H1 (cell line): ENCODE results near the gene LHPP. TPM values are rescaled to one million over a fixed set of nuclear protein-coding genes. Genes with fewer than 3 reads are reported as not detected.
A peak's percentile ranks its signal among the peaks of the same experiment; 100 is the strongest.

Experiments used
- CTCF ChIA-PET: fragments of 300-600 bp; sonication (Branson Sonifier 250); formaldehyde crosslinking; loops from one replicate; lab custom pipeline; 2021; ENCODE audit not compliant: partially characterized antibody; lab: Charles Lee
- POLR2A ChIA-PET: fragments of 300-600 bp; sonication (Branson Sonifier 250); formaldehyde crosslinking; loops from one replicate; lab custom pipeline; 2021; ENCODE audit warnings: inconsistent platforms; ENCODE audit not compliant: partially characterized antibody; lab: Charles Lee
- DNase-seq, 2 experiments: peaks; one replicate each; pipeline versions ENCODE4 v3.0.0 to v3.0.0-alpha.2; 2010 to 2022; ENCODE audit warnings: low spot score in 2 of 2, low read depth in 1 of 2, mixed read lengths in 1 of 2
- FAIRE-seq: peaks from 2 replicates; lab custom pipeline; 2011; peaks lifted over from hg19 to GRCh38; lab: Jason Lieb, UNC
- H2AFZ ChIP-seq: 2 replicates; pipeline ENCODE4 v1.8.1; 2012; ENCODE audit warnings: low read length, inconsistent platforms
- H2AK5ac ChIP-seq: 2 replicates; pipeline ENCODE4 v1.6.1; 2013; ENCODE audit warnings: low read depth, low read length
- H2BK120ac ChIP-seq: replicated peaks from 2 replicates; pipeline ENCODE3; 2013; ENCODE audit warnings: low read depth, low read length, inconsistent platforms
- H2BK12ac ChIP-seq: 2 replicates; pipeline ENCODE4 v1.6.1; 2013; ENCODE audit warnings: low read depth, low read length
- H2BK15ac ChIP-seq: 2 replicates; pipeline ENCODE4 v1.6.1; 2013; ENCODE audit warnings: low read length
- H2BK20ac ChIP-seq: 2 replicates; pipeline ENCODE4 v1.6.1; 2013; ENCODE audit warnings: low read length
- H2BK5ac ChIP-seq: 2 replicates; pipeline ENCODE4 v1.6.1; 2013; ENCODE audit warnings: low read depth, low read length
- H3K14ac ChIP-seq: 2 replicates; pipeline ENCODE4 v1.6.1; 2013; ENCODE audit warnings: inconsistent platforms; ENCODE audit not compliant: insufficient read length
- H3K18ac ChIP-seq: 2 replicates; pipeline ENCODE4 v1.6.1; 2013; ENCODE audit warnings: low read length; ENCODE audit errors: extremely low read depth
- H3K23ac ChIP-seq: 2 replicates; pipeline ENCODE4 v1.6.1; 2013; ENCODE audit warnings: inconsistent platforms; ENCODE audit not compliant: insufficient read length
- H3K23me2 ChIP-seq: 2 replicates; pipeline ENCODE4 v1.6.1; 2013; ENCODE audit warnings: low read depth, low read length
- H3K27ac ChIP-seq: 2 replicates; pipeline ENCODE4 v1.6.1; 2011; ENCODE audit warnings: low read depth, low read length, inconsistent platforms
- H3K27me3 ChIP-seq, 4 experiments: replicated peaks in 1 of 4; 1 replicate in 1 of 4; 2 replicates in 3 of 4; pipeline versions ENCODE4 v1.6.1 to v1.8.1; 2011 to 2013; ENCODE audit warnings: low read length in 3 of 4, mild to moderate bottlenecking in 3 of 4, inconsistent platforms in 2 of 4, mixed read lengths in 2 of 4, moderate library complexity in 1 of 4; ENCODE audit not compliant: control insufficient read depth in 3 of 4, insufficient read depth in 3 of 4; ENCODE audit errors: extremely low read depth in 1 of 4
- H3K36me3 ChIP-seq, 4 experiments: 2 replicates each; pipeline versions ENCODE4 v1.6.1 to v1.8.1; 2011 to 2013; ENCODE audit warnings: mild to moderate bottlenecking in 4 of 4, low read length in 3 of 4, moderate library complexity in 2 of 4, control low read depth in 1 of 4, inconsistent platforms in 1 of 4; ENCODE audit not compliant: insufficient read depth in 4 of 4, control insufficient read depth in 2 of 4
- H3K4ac ChIP-seq: replicated peaks from 2 replicates; pipeline ENCODE3; 2013; ENCODE audit warnings: low read length, low read depth, mixed read lengths, inconsistent platforms; ENCODE audit not compliant: insufficient read length
- H3K4me1 ChIP-seq, 4 experiments: replicated peaks in 1 of 4; 1 replicate in 1 of 4; 2 replicates in 3 of 4; pipeline versions ENCODE4 v1.6.1 to v1.8.1; 2011 to 2013; ENCODE audit warnings: low read length in 3 of 4, inconsistent platforms in 2 of 4, mixed read lengths in 1 of 4; ENCODE audit not compliant: insufficient read depth in 4 of 4, control insufficient read depth in 3 of 4
- H3K4me2 ChIP-seq, 2 experiments: 2 replicates each; pipeline versions ENCODE4 v1.6.1 to v1.8.1; 2011 to 2013; ENCODE audit warnings: low read depth in 2 of 2, low read length in 2 of 2, control low read depth in 1 of 2, inconsistent platforms in 1 of 2, mild to moderate bottlenecking in 1 of 2; ENCODE audit not compliant: insufficient read depth in 1 of 2
- H3K4me3 ChIP-seq, 4 experiments: fragments of 200-600, 300-600 bp in 1 of 4; sonication (generic), shearing (Covaris generic), sonication (Bioruptor Twin) in 1 of 4; 2 replicates each; pipeline versions ENCODE4 v1.5.1 to v1.8.1; 2011 to 2016; ENCODE audit warnings: low read length in 4 of 4, low read depth in 3 of 4, control low read depth in 2 of 4, inconsistent platforms in 2 of 4, mild to moderate bottlenecking in 2 of 4, mixed read lengths in 1 of 4, moderate library complexity in 1 of 4; ENCODE audit not compliant: insufficient read depth in 2 of 4; ENCODE audit errors: extremely low read depth in 1 of 4
- H3K56ac ChIP-seq: replicated peaks from 2 replicates; pipeline ENCODE3; 2013; ENCODE audit warnings: low read depth, mild to moderate bottlenecking, mixed read lengths, low read length, inconsistent platforms; ENCODE audit not compliant: insufficient read length
- H3K79me1 ChIP-seq: 2 replicates; pipeline ENCODE4 v1.6.1; 2013; ENCODE audit warnings: low read depth, low read length, control low read depth
- H3K79me2 ChIP-seq, 2 experiments: 2 replicates each; pipeline versions ENCODE4 v1.6.1 to v1.8.1; 2012 to 2013; ENCODE audit warnings: low read length in 2 of 2, mild to moderate bottlenecking in 2 of 2, inconsistent platforms in 1 of 2; ENCODE audit not compliant: insufficient read depth in 2 of 2, control insufficient read depth in 1 of 2
- H3K9ac ChIP-seq, 4 experiments: replicated peaks in 1 of 4; 1 replicate in 1 of 4; 2 replicates in 3 of 4; pipeline versions ENCODE4 v1.6.1 to v1.8.1; 2011 to 2013; ENCODE audit warnings: low read depth in 3 of 4, low read length in 3 of 4, control low read depth in 2 of 4, mild to moderate bottlenecking in 2 of 4, moderate library complexity in 2 of 4, inconsistent platforms in 1 of 4; ENCODE audit errors: extremely low read depth in 1 of 4
- H3K9me3 ChIP-seq, 2 experiments: 2 replicates each; pipeline versions ENCODE4 v1.6.1 to v1.8.1; 2012 to 2013; ENCODE audit warnings: mild to moderate bottlenecking in 2 of 2, moderate library complexity in 2 of 2, control low read depth in 1 of 2, inconsistent platforms in 1 of 2, low read depth in 1 of 2, low read length in 1 of 2, mixed read lengths in 1 of 2; ENCODE audit not compliant: insufficient read depth in 2 of 2
- H4K20me1 ChIP-seq, 2 experiments: replicated peaks in 1 of 2; 2 replicates each; pipeline versions ENCODE3 to v1.8.1; 2011 to 2013; ENCODE audit warnings: inconsistent platforms in 2 of 2, low read length in 2 of 2, mild to moderate bottlenecking in 1 of 2; ENCODE audit not compliant: insufficient read depth in 2 of 2, control insufficient read depth in 1 of 2
- H4K5ac ChIP-seq: 2 replicates; pipeline ENCODE4 v1.6.1; 2013; ENCODE audit warnings: low read length, low read depth, mixed read lengths, inconsistent platforms; ENCODE audit not compliant: insufficient read length
- H4K8ac ChIP-seq: 2 replicates; pipeline ENCODE4 v1.8.0; 2013; ENCODE audit warnings: mild to moderate bottlenecking, moderate library complexity, low read length, inconsistent platforms; ENCODE audit not compliant: insufficient read depth; ENCODE audit errors: extremely low read depth
- H4K91ac ChIP-seq: replicated peaks from 2 replicates; pipeline ENCODE3; 2013; ENCODE audit warnings: low read length, mixed read lengths, inconsistent platforms; ENCODE audit not compliant: insufficient read length
- CBX5 ChIP-seq: fragments of 300-800, 300-1000 bp; sonication (generic); IDR thresholded peaks from 2 replicates; pipeline ENCODE4 v1.7.1; 2016; ENCODE audit warnings: antibody characterized with exemption, low read length, low read depth
- EZH2 ChIP-seq: fragments of 200-600 bp; sonication (generic); IDR thresholded peaks from 2 replicates; pipeline ENCODE4 v1.7.1; 2012; ENCODE audit warnings: low read depth, mild to moderate bottlenecking, moderate library complexity, low read length, inconsistent platforms; ENCODE audit not compliant: severe bottlenecking
- KDM4A ChIP-seq: IDR thresholded peaks from one replicate; pipeline ENCODE4 v1.7.1; 2012; ENCODE audit warnings: low read depth, mild to moderate bottlenecking, moderate library complexity, low read length, inconsistent platforms; ENCODE audit not compliant: severe bottlenecking
- RNF2 ChIP-seq: fragments of 200-900, 300-1000 bp; sonication (generic); IDR thresholded peaks from 2 replicates; pipeline ENCODE4 v1.7.1; 2016; ENCODE audit warnings: borderline replicate concordance, low read depth, mild to moderate bottlenecking, antibody characterized with exemption, low read length; ENCODE audit not compliant: poor library complexity, severe bottlenecking; ENCODE audit errors: missing control alignments
- SIN3A ChIP-seq, 2 experiments: IDR thresholded peaks in 1 of 2; conservative IDR thresholded peaks in 1 of 2; 2 replicates each; pipeline ENCODE4 v1.6.1; 2011 to 2012; ENCODE audit warnings: low read length in 2 of 2, improper control_type of control experiment in 1 of 2, low read depth in 1 of 2, mild to moderate bottlenecking in 1 of 2
- WGBS, 2 experiments: shearing (Covaris generic) in 1 of 2; methylation state at CpG; one replicate each; pipeline versions ENCODE4 v1.1.6 to v1.1.7; 2013 to 2015; ENCODE audit warnings: low lambda C conversion rate in 2 of 2, mixed read lengths in 2 of 2, inconsistent platforms in 1 of 2, low coverage in 1 of 2, missing lambda C conversion rate in 1 of 2; ENCODE audit not compliant: insufficient replicate concordance in 2 of 2, insufficient coverage in 1 of 2, insufficient read length in 1 of 2; ENCODE audit errors: extremely low coverage in 1 of 2, missing lambda C conversion rate in 1 of 2; 5-methylcytosine and 5-hydroxymethylcytosine counted together
- polyA plus RNA-seq, 7 experiments: library from polyadenylated mRNA; depleted of rRNA in 3 of 7; stranded (reverse) in 5 of 7; unstranded in 2 of 7; fragments of >200 nt in 5 of 7; fragments of 200-250 nt in 2 of 7; gene quantifications; 1 replicate in 5 of 7; 2 replicates in 1 of 7; 4 replicates in 1 of 7; pipeline versions ENCODE4 v1.2.1 to v1.2.3, GENCODE V29; 2011 to 2013; ENCODE audit warnings: missing spikeins in 2 of 7, mixed read lengths in 2 of 7
- total RNA-seq: library from RNA; stranded (reverse); fragmentation: NEBNext Ultra II Directional; extraction: Animal tissue kit (Norgen Biotek cat#: 25700); gene quantifications from 2 replicates; pipeline ENCODE4 v1.2.1, GENCODE V29; 2021
- TF ChIP-seq, protein P1 (sequence below): IDR thresholded peaks from 2 replicates; pipeline ENCODE4 v1.6.1; 2011; ENCODE audit warnings: low read depth, mild to moderate bottlenecking, low read length; ENCODE audit not compliant: insufficient read depth

The LHPP gene
- total and polyA plus RNA-seq, 2 of the 8 experiments (the other 6 are each of a cell fraction or from before 2014, with no cell fraction given): 26.0 to 45.0 TPM

DNA sequence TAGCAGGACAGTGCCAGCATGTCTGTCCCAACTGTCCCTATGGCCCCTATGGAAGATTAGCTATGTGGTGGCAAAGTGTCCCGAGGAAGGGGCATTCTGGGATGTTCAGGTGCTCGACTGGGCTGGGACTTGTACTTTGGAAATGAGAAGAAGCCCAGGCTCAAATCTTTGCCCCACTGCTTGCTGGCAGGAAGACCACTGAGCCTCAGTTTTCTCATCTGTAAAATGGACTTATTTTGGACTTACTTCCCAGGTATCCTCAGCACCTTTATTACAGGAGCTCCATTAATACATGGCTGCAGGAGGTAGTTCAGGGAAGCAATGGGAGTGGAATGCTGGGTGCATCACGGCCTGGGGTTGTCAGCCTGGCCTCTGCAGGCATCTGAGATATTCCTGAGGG lies 71.2 kb downstream of the LHPP start:
- H4K20me1 ChIP-seq: no peaks in the 10 kb centered on the region
- no peak overlapping the region for H3K14ac ChIP-seq
- peak overlapping the region; percentile 66; the same call in 1 of the 2 replicates for H2BK15ac ChIP-seq
- H3K23me2 ChIP-seq: no peaks in the 10 kb centered on the region
- CTCF ChIA-PET: interaction anchor here (0.6 to 38.0 kb wide), 20 partner anchors 8 to 302 kb away, joined by 3 to 681 read pairs (median 4); partner anchors contain the start of gene LHPP
- H2BK20ac ChIP-seq: no peak overlapping the region
- no peak overlapping the region for H3K56ac ChIP-seq
- no peak overlapping the region for H2AFZ ChIP-seq
- H3K79me1 ChIP-seq: no peaks in the 10 kb centered on the region
- H2BK12ac ChIP-seq: no peak overlapping the region
- H3K27me3 ChIP-seq: no peaks in the 10 kb centered on the region
- H4K91ac ChIP-seq: no peak overlapping the region
- TF ChIP-seq, protein P1, sequence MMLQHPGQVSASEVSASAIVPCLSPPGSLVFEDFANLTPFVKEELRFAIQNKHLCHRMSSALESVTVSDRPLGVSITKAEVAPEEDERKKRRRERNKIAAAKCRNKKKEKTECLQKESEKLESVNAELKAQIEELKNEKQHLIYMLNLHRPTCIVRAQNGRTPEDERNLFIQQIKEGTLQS: no peak
- TF ChIP-seq SIN3A (conservative IDR thresholded peaks at IDR 0.05 in 1 of 2, IDR thresholded peaks at IDR 0.05 in 1 of 2; ENCODE audit: low read depth in 1 of 2, low read length in 2 of 2) (no peak), EZH2 (no peak), RNF2 (no peak), CBX5 (no peak), KDM4A (no peak)
- H3K4me2 ChIP-seq: no peak overlapping the region
- H3K4me3 ChIP-seq: no peak overlapping the region
- peaks cover 0 to 20% (median 9%) of the 10 kb centered on the region in 4 experiments; a peak in 5 of 7 replicates for H3K4me1 ChIP-seq
- POLR2A ChIA-PET: interaction anchor here (1.6 kb wide), 1 partner anchor 12 kb away, joined by 5 read pairs; no protein-coding TSS in a partner anchor
- FAIRE-seq: no peak
- no peaks in the 10 kb centered on the region for H3K79me2 ChIP-seq
- H2BK5ac ChIP-seq: no peak overlapping the region
- H3K27ac ChIP-seq: no peak overlapping the region
- no peaks in the 10 kb centered on the region for H3K9me3 ChIP-seq
- no peaks in the 10 kb centered on the region for H3K36me3 ChIP-seq
- H3K18ac ChIP-seq: no peak overlapping the region
- no peak overlapping the region for H3K4ac ChIP-seq
- no peak for DNase-seq
- H2BK120ac ChIP-seq: no peak overlapping the region
- WGBS, 2 experiments: 83% methylated on average over 3 of the region's 3 CpGs; no CpG with 5 or more reads in 1 of the 2 experiments
- H3K23ac ChIP-seq: no peak overlapping the region
- H3K9ac ChIP-seq: no peak overlapping the region
- no peak overlapping the region for H2AK5ac ChIP-seq
- H4K8ac ChIP-seq: no peak overlapping the region
- H4K5ac ChIP-seq: no peak overlapping the region
